Measurements from ENCODE around the gene ME3. TPM values are rescaled to one million over a fixed set of nuclear protein-coding genes. Genes with fewer than 3 reads are reported as not detected.

Gene ME3
- total RNA-seq, 1 donor from 2014 or later: 34.2 TPM

GRCh38 chr11:86644291-86644690, 28.1 kb downstream of the ME3 start:
- no peak for DNase-seq (ENCODE audit: low spot score in 2 of 2)
- Histone ChIP-seq H3K9me3 (no peaks in the 10 kb centered on the region), H3K27me3 (no peaks in the 10 kb centered on the region), H3K4me3 (no peak overlapping the region), H3K36me3 (no peaks in the 10 kb centered on the region), H3K4me1 (peaks cover 0 to 15% of the 10 kb centered on the region in 2 donors), H3K27ac (peak overlapping the region in 1 of 2 donors; percentile 1)
- intact Hi-C loops (cut with DNase I): no loop called here
- TF ChIP-seq CTCF (IDR thresholded peaks at IDR 0.05): no peak

GRCh38 chr11:86641537-86642261, 30.7 kb downstream of the ME3 start:
- Histone ChIP-seq H3K9me3 (no peaks in the 10 kb centered on the region), H3K36me3 (no peaks in the 10 kb centered on the region), H3K27me3 (no peaks in the 10 kb centered on the region), H3K27ac (peak overlapping the region; percentile 70 to 82), H3K4me1 (peaks cover 0 to 15% of the 10 kb centered on the region in 2 donors), H3K4me3 (no peak overlapping the region)
- intact Hi-C loops (cut with DNase I): loop anchor here (2.0 kb wide), 1 partner anchor 29 kb away; no protein-coding TSS in a partner anchor
- DNase-seq (ENCODE audit: low spot score in 2 of 2): no peak
- TF ChIP-seq CTCF (IDR thresholded peaks at IDR 0.05): peak in 2 of 3 experiments; percentile 5 to 27

- Histone ChIP-seq H3K27me3 (no peaks in the 10 kb centered on the region), H3K4me1 (peaks cover 0 to 13% of the 10 kb centered on the region in 2 donors), H3K9me3 (no peaks in the 10 kb centered on the region), H3K4me3 (no peak overlapping the region), H3K36me3 (no peaks in the 10 kb centered on the region), H3K27ac (no peak overlapping the region)
- no peak for DNase-seq (ENCODE audit: low spot score in 2 of 2)
- intact Hi-C loops (cut with DNase I): no loop called here
- no peak for TF ChIP-seq CTCF (IDR thresholded peaks at IDR 0.05)
Measured at GRCh38 chr11:86639137-86639536, 33.3 kb downstream of the ME3 start.

GRCh38 chr11:86638673-86639072, 33.7 kb downstream of the ME3 start:
- H3K36me3 ChIP-seq: no peaks in the 10 kb centered on the region
- H3K27ac ChIP-seq: no peak overlapping the region
- no peak for DNase-seq (ENCODE audit: low spot score in 2 of 2)
- intact Hi-C loops (cut with DNase I): no loop called here
- H3K27me3 ChIP-seq: no peaks in the 10 kb centered on the region
- no peak overlapping the region for H3K4me3 ChIP-seq
- peaks cover 0 to 13% of the 10 kb centered on the region in 2 donors for H3K4me1 ChIP-seq
- no peaks in the 10 kb centered on the region for H3K9me3 ChIP-seq
- TF ChIP-seq CTCF (IDR thresholded peaks at IDR 0.05): no peak

GRCh38 chr11:86637988-86638387, 34.4 kb downstream of the ME3 start:
- Histone ChIP-seq H3K27me3 (no peaks in the 10 kb centered on the region), H3K9me3 (no peaks in the 10 kb centered on the region), H3K27ac (no peak overlapping the region), H3K4me1 (peaks cover 0 to 10% of the 10 kb centered on the region in 2 donors), H3K4me3 (no peak overlapping the region), H3K36me3 (no peaks in the 10 kb centered on the region)
- no peak for DNase-seq (ENCODE audit: low spot score in 2 of 2)
- no peak for TF ChIP-seq CTCF (IDR thresholded peaks at IDR 0.05)
- intact Hi-C loops (cut with DNase I): loop anchor here (2.0 kb wide), 1 partner anchor 25 kb away; no protein-coding TSS in a partner anchor

Measured in ascending aorta (tissue), 2 donors.